Liver (tissue), 3 donors: ENCODE results near the gene SAXO2.
"Not testable (repeated sequence)": the region's sequence is repeated elsewhere in the genome, so short reads cannot be mapped to it uniquely, and the experiment has no call there.

ENCODE experiments used
- CTCF ChIP-seq: fragments of 150-350 bp; IDR thresholded peaks from 2 replicates; pipeline ENCODE4 v1.5.1; 2017; ENCODE audit warnings: improper control_type of control experiment, low read depth, low read length; ENCODE audit not compliant: missing input control
- EGR1 ChIP-seq, 2 donors: IDR thresholded peaks; 2 replicates each; pipeline ENCODE4 v1.6.1; 2016 to 2018; ENCODE audit warnings: antibody characterized with exemption in 2 of 2, low read depth in 2 of 2
- GABPA ChIP-seq, 2 donors: IDR thresholded peaks in 1 of 2; conservative IDR thresholded peaks in 1 of 2; 2 replicates each; pipeline ENCODE4 v1.6.1; 2016; ENCODE audit warnings: antibody characterized with exemption in 2 of 2, mild to moderate bottlenecking in 1 of 2, moderate library complexity in 1 of 2
- HNF4G ChIP-seq: IDR thresholded peaks from 2 replicates; pipeline ENCODE4 v1.6.1; 2016; ENCODE audit warnings: antibody characterized with exemption
- JUND ChIP-seq, 2 donors: IDR thresholded peaks; 2 replicates each; pipeline ENCODE4 v1.6.1; 2016; ENCODE audit warnings: antibody characterized with exemption in 2 of 2
- MAX ChIP-seq: IDR thresholded peaks from 2 replicates; pipeline ENCODE4 v1.6.1; 2016; ENCODE audit warnings: antibody characterized with exemption
- RAD21 ChIP-seq, 2 donors: IDR thresholded peaks; 2 replicates each; pipeline ENCODE4 v1.6.1; 2016; ENCODE audit warnings: antibody characterized with exemption in 2 of 2, mild to moderate bottlenecking in 2 of 2
- REST ChIP-seq: IDR thresholded peaks from 2 replicates; pipeline ENCODE4 v1.6.1; 2016; ENCODE audit warnings: antibody characterized with exemption, mild to moderate bottlenecking
- RXRA ChIP-seq, 2 donors: IDR thresholded peaks; 2 replicates each; pipeline ENCODE4 v1.6.1; 2017 to 2018; ENCODE audit warnings: antibody characterized with exemption in 2 of 2, mild to moderate bottlenecking in 1 of 2
- SP1 ChIP-seq: IDR thresholded peaks from 2 replicates; pipeline ENCODE4 v1.6.1; 2018; ENCODE audit warnings: antibody characterized with exemption, mild to moderate bottlenecking
- TAF1 ChIP-seq: conservative IDR thresholded peaks from 2 replicates; pipeline ENCODE4 v1.6.1; 2016; ENCODE audit warnings: antibody characterized with exemption, mild to moderate bottlenecking
- YY1 ChIP-seq: IDR thresholded peaks from 2 replicates; pipeline ENCODE4 v1.6.1; 2016; ENCODE audit warnings: antibody characterized with exemption, mild to moderate bottlenecking
- donor health status: healthy.
- donor health status: healthy.

GRCh38 chr15:82332711-82333602, 70.3 kb downstream of the SAXO2 start:
- not testable (repeated sequence) for TF ChIP-seq CTCF; EGR1 (IDR thresholded peaks at IDR 0.05; ENCODE audit: low read depth in 2 of 2); REST; HNF4G; MAX; SP1; TAF1; YY1; JUND (IDR thresholded peaks at IDR 0.05); RAD21 (IDR thresholded peaks at IDR 0.05); GABPA (IDR thresholded peaks at IDR 0.05 in 1 of 2, conservative IDR thresholded peaks at IDR 0.05 in 1 of 2); RXRA (IDR thresholded peaks at IDR 0.05)
